GM23338 (cell line): ENCODE measurements around the gene ALCAM. TPM values are rescaled to one million over a fixed set of nuclear protein-coding genes. Genes with fewer than 3 reads are reported as not detected.

Experiments
- ATAC-seq: fragments of 200-7000 bp; cut with Tn5 transposase; 3 replicates; pipeline ENCODE4 v1.9.1; 2020
- DNase-seq: peaks from one replicate; pipeline ENCODE4 v3.0.0-alpha.2; 2015; ENCODE audit warnings: low spot score
- H2AFZ ChIP-seq: fragments of 200-600 bp; sonication (generic); 2 replicates; pipeline ENCODE4 v1.8.0; 2016; ENCODE audit warnings: antibody characterized with exemption, mild to moderate bottlenecking, moderate library complexity
- H3F3A ChIP-seq: fragments of 200-600 bp; sonication (generic); replicated peaks from 2 replicates; pipeline ENCODE4 v1.8.0; 2017; ENCODE audit warnings: antibody characterized with exemption, mixed run types, low read depth
- H3K27ac ChIP-seq: fragments of 200-600 bp; sonication (generic); 2 replicates; pipeline ENCODE4 v1.6.1; 2016; ENCODE audit warnings: low read depth
- H3K27me3 ChIP-seq: fragments of 200-600 bp; sonication (generic); 2 replicates; pipeline ENCODE4 v1.8.0; 2016; ENCODE audit warnings: mild to moderate bottlenecking, mixed run types, moderate library complexity; ENCODE audit not compliant: insufficient read depth
- H3K36me3 ChIP-seq: fragments of 200-600 bp; sonication (generic); 2 replicates; pipeline ENCODE4 v1.8.0; 2016; ENCODE audit warnings: mild to moderate bottlenecking; ENCODE audit not compliant: insufficient read depth
- H3K4me1 ChIP-seq: fragments of 200-600 bp; sonication (generic); 2 replicates; pipeline ENCODE4 v1.8.0; 2016; ENCODE audit warnings: mild to moderate bottlenecking, moderate library complexity; ENCODE audit not compliant: insufficient read depth
- H3K4me2 ChIP-seq: fragments of 200-600 bp; sonication (generic); 2 replicates; pipeline ENCODE4 v1.7.1; 2017; ENCODE audit warnings: mixed run types
- H3K4me3 ChIP-seq: fragments of 200-600 bp; sonication (generic); 2 replicates; pipeline ENCODE4 v1.6.1; 2016; ENCODE audit warnings: mixed run types
- H3K79me2 ChIP-seq: fragments of 200-600 bp; sonication (generic); replicated peaks from 2 replicates; pipeline ENCODE4 v1.8.0; 2017; ENCODE audit warnings: mild to moderate bottlenecking; ENCODE audit not compliant: insufficient read depth
- H3K9me2 ChIP-seq: fragments of 200-600 bp; sonication (generic); 2 replicates; pipeline ENCODE4 v1.8.0; 2017; ENCODE audit not compliant: insufficient read depth
- H4K20me1 ChIP-seq: fragments of 200-600 bp; sonication (generic); replicated peaks from 2 replicates; pipeline ENCODE4 v1.8.0; 2017; ENCODE audit warnings: mild to moderate bottlenecking; ENCODE audit not compliant: insufficient read depth
- H3K27ac Mint-ChIP-seq: 2 replicates; pipeline ENCODE4 v1.8.0; 2020; ENCODE audit warnings: inconsistent platforms, mild to moderate bottlenecking, moderate library complexity, mixed read lengths
- H3K27me3 Mint-ChIP-seq: 3 replicates; pipeline ENCODE4 v1.8.0; 2022; ENCODE audit warnings: low read depth, mild to moderate bottlenecking, moderate library complexity, mixed read lengths, inconsistent platforms; ENCODE audit not compliant: insufficient read depth, poor library complexity
- H3K36me3 Mint-ChIP-seq: 3 replicates; pipeline ENCODE4 v1.8.0; 2021; ENCODE audit warnings: low read depth, mild to moderate bottlenecking, inconsistent platforms, moderate library complexity, mixed read lengths
- H3K4me1 Mint-ChIP-seq: 3 replicates; pipeline ENCODE4 v1.8.0; 2020; ENCODE audit warnings: mild to moderate bottlenecking, inconsistent platforms, mixed read lengths
- H3K4me3 Mint-ChIP-seq: 3 replicates; pipeline ENCODE4 v1.8.0; 2021; ENCODE audit warnings: moderate library complexity, mild to moderate bottlenecking, inconsistent platforms, mixed read lengths
- H3K9me3 Mint-ChIP-seq: 3 replicates; pipeline ENCODE4 v1.8.0; 2020; ENCODE audit warnings: moderate library complexity, mild to moderate bottlenecking, inconsistent platforms, mixed read lengths
- CREB1 ChIP-seq: fragments of 250-450 bp; sonication (Bioruptor Pico); IDR thresholded peaks from 2 replicates; pipeline ENCODE4 v1.5.0; 2020; ENCODE audit warnings: low read depth, mild to moderate bottlenecking, moderate library complexity
- ETS1 ChIP-seq: IDR thresholded peaks from 2 replicates; pipeline ENCODE4 v1.6.1; 2016; ENCODE audit warnings: antibody characterized with exemption
- EZH2 ChIP-seq: fragments of 200-600 bp; sonication (generic); IDR thresholded peaks from one replicate; pipeline ENCODE4 v1.8.0; 2017; ENCODE audit warnings: antibody characterized with exemption, mild to moderate bottlenecking, low read depth; ENCODE audit not compliant: unreplicated experiment
- EZH2phosphoT487 ChIP-seq: fragments of 200-600 bp; sonication (generic); IDR thresholded peaks from one replicate; pipeline ENCODE4 v1.8.1; 2018; ENCODE audit warnings: antibody characterized with exemption; ENCODE audit not compliant: unreplicated experiment
- JUNB ChIP-seq: IDR thresholded peaks from one replicate; pipeline ENCODE4 v1.6.1; 2016; ENCODE audit warnings: antibody characterized with exemption; ENCODE audit not compliant: unreplicated experiment
- NANOG ChIP-seq: IDR thresholded peaks from 2 replicates; pipeline ENCODE4 v1.6.1; 2016; ENCODE audit warnings: antibody characterized with exemption, borderline replicate concordance
- POLR2AphosphoS5 ChIP-seq: IDR thresholded peaks from 2 replicates; pipeline ENCODE4 v1.6.1; 2016; ENCODE audit warnings: antibody characterized with exemption, low read depth
- STAT1 ChIP-seq: IDR thresholded peaks from one replicate; pipeline ENCODE4 v1.6.1; 2016; ENCODE audit warnings: antibody characterized with exemption; ENCODE audit not compliant: unreplicated experiment
- ZNF114 ChIP-seq: fragments of 250-450 bp; sonication (Bioruptor Pico); IDR thresholded peaks from 2 replicates; pipeline ENCODE4 v1.5.0; 2020; ENCODE audit warnings: mild to moderate bottlenecking, moderate library complexity
- ZNF331 ChIP-seq: fragments of 250-450 bp; sonication (Bioruptor Pico); IDR thresholded peaks from 2 replicates; pipeline ENCODE4 v1.5.0; 2020; ENCODE audit warnings: low read depth, mild to moderate bottlenecking, moderate library complexity
- ZNF462 ChIP-seq: fragments of 250-450 bp; sonication (Bioruptor Pico); IDR thresholded peaks from 2 replicates; pipeline ENCODE4 v1.5.0; 2020; ENCODE audit warnings: mild to moderate bottlenecking, moderate library complexity
- polyA plus RNA-seq: library from polyadenylated mRNA; unstranded; fragments of >200 nt; fragmentation: Nextera tagmentation; extraction: Ambion mirVana; gene quantifications from 2 replicates; pipeline ENCODE4 v1.2.1, GENCODE V29; 2016
- total RNA-seq: library from RNA; depleted of rRNA; stranded (reverse); fragments of >200 nt; shearing (Covaris generic); gene quantifications from 2 replicates; pipeline ENCODE4 v1.2.3, GENCODE V29; 2014
- TF ChIP-seq, protein P1 (sequence below), 2 experiments: fragments of 200-600 bp in 1 of 2; sonication (generic) in 1 of 2; conservative IDR thresholded peaks; 2 replicates each; pipeline versions ENCODE4 v1.5.1 to v1.6.1; 2016 to 2017; ENCODE audit warnings: antibody characterized with exemption in 2 of 2, low read depth in 2 of 2, mild to moderate bottlenecking in 2 of 2, moderate library complexity in 1 of 2
- TF ChIP-seq, protein P2 (sequence below): IDR thresholded peaks from one replicate; pipeline ENCODE4 v1.6.1; 2018; ENCODE audit warnings: antibody characterized with exemption; ENCODE audit not compliant: unreplicated experiment

ALCAM gene
- total and polyA plus RNA-seq, 2 experiments from 2014 or later, result 11.3 to 36.0 TPM

DNA sequence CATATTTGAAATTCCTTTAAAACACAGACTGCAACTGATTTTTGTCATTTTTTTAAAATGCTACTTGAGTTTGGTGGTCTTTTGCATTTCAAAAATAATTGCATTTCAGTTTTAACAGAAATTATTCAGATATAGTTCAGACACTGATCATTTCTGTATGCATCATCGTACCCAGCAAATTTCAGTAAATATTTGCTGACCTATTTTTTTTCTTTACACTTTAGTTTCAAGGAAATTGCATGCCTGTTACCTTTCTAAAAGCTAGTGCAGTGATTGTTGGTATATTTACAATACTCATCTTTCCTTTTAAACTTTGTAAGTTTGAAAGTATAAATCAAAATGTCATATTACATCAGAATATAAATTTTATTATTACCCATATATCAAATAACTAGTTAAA lies 32.4 kb downstream of the ALCAM start:
- Mint-ChIP-seq H3K36me3 (peaks cover 25% of the 10 kb centered on the region), H3K9me3 (peaks cover 8% of the 10 kb centered on the region; the same call in 2 of the 3 replicates), H3K4me1 (peaks cover 11% of the 10 kb centered on the region), H3K27ac (peak overlapping the region; percentile 72), H3K27me3 (peaks cover 3% of the 10 kb centered on the region), H3K4me3 (no peak overlapping the region)
- no peaks in the 10 kb centered on the region for H3F3A ChIP-seq
- no peak for ATAC-seq
- peaks cover 3% of the 10 kb centered on the region; the same call in 1 of the 2 replicates for H3K4me1 ChIP-seq
- no peaks in the 10 kb centered on the region for H4K20me1 ChIP-seq
- no peaks in the 10 kb centered on the region for H3K36me3 ChIP-seq
- DNase-seq, result no peak
- no peaks in the 10 kb centered on the region for H3K9me2 ChIP-seq
- no peak overlapping the region for H3K27ac ChIP-seq
- peaks cover 6% of the 10 kb centered on the region; the same call in 1 of the 2 replicates for H3K79me2 ChIP-seq
- H3K4me2 ChIP-seq, result no peak overlapping the region
- no peak overlapping the region for H2AFZ ChIP-seq
- TF ChIP-seq, protein P1, sequence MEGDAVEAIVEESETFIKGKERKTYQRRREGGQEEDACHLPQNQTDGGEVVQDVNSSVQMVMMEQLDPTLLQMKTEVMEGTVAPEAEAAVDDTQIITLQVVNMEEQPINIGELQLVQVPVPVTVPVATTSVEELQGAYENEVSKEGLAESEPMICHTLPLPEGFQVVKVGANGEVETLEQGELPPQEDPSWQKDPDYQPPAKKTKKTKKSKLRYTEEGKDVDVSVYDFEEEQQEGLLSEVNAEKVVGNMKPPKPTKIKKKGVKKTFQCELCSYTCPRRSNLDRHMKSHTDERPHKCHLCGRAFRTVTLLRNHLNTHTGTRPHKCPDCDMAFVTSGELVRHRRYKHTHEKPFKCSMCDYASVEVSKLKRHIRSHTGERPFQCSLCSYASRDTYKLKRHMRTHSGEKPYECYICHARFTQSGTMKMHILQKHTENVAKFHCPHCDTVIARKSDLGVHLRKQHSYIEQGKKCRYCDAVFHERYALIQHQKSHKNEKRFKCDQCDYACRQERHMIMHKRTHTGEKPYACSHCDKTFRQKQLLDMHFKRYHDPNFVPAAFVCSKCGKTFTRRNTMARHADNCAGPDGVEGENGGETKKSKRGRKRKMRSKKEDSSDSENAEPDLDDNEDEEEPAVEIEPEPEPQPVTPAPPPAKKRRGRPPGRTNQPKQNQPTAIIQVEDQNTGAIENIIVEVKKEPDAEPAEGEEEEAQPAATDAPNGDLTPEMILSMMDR (conservative IDR thresholded peaks at IDR 0.05; ENCODE audit: low read depth in 2 of 2), result no peak
- TF ChIP-seq, protein P2, sequence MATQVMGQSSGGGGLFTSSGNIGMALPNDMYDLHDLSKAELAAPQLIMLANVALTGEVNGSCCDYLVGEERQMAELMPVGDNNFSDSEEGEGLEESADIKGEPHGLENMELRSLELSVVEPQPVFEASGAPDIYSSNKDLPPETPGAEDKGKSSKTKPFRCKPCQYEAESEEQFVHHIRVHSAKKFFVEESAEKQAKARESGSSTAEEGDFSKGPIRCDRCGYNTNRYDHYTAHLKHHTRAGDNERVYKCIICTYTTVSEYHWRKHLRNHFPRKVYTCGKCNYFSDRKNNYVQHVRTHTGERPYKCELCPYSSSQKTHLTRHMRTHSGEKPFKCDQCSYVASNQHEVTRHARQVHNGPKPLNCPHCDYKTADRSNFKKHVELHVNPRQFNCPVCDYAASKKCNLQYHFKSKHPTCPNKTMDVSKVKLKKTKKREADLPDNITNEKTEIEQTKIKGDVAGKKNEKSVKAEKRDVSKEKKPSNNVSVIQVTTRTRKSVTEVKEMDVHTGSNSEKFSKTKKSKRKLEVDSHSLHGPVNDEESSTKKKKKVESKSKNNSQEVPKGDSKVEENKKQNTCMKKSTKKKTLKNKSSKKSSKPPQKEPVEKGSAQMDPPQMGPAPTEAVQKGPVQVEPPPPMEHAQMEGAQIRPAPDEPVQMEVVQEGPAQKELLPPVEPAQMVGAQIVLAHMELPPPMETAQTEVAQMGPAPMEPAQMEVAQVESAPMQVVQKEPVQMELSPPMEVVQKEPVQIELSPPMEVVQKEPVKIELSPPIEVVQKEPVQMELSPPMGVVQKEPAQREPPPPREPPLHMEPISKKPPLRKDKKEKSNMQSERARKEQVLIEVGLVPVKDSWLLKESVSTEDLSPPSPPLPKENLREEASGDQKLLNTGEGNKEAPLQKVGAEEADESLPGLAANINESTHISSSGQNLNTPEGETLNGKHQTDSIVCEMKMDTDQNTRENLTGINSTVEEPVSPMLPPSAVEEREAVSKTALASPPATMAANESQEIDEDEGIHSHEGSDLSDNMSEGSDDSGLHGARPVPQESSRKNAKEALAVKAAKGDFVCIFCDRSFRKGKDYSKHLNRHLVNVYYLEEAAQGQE, result no peak
- TF ChIP-seq ZNF114 (CRISPR knock-in tag) (no peak), EZH2 (no peak), STAT1 (no peak), NANOG (no peak), ZNF331 (CRISPR knock-in tag) (no peak), CREB1 (no peak), EZH2phosphoT487 (no peak), JUNB (no peak), ZNF462 (CRISPR knock-in tag) (no peak), ETS1 (no peak), POLR2AphosphoS5 (no peak)
- H3K27me3 ChIP-seq, result no peaks in the 10 kb centered on the region
- no peak overlapping the region for H3K4me3 ChIP-seq
